Tibial artery (tissue), 4 donors: ENCODE measurements around the gene SLC35F6.

Experiments used
- DNase-seq, 2 donors: peaks; one replicate each; pipeline ENCODE4 v3.0.0-alpha.2; 2019
- H3K27ac ChIP-seq, 2 donors: fragments of 200-600 bp; sonication (generic) in 1 of 2; 1 replicate in 1 of 2; 2 replicates in 1 of 2; pipeline ENCODE4 v1.5.1; 2018 to 2019; ENCODE audit warnings: mild to moderate bottlenecking in 1 of 2
- H3K27me3 ChIP-seq, 2 donors: fragments of 200-600 bp; sonication (generic) in 1 of 2; one replicate each; pipeline versions ENCODE4 v1.5.1 to v1.6.0; 2016 to 2019
- H3K36me3 ChIP-seq, 3 donors: fragments of 200-600 bp; sonication (generic) in 2 of 3; one replicate each; pipeline ENCODE4 v1.5.1; 2016 to 2019; ENCODE audit warnings: mild to moderate bottlenecking in 2 of 3
- H3K4me1 ChIP-seq, 4 donors: fragments of 200-600 bp; sonication (generic) in 2 of 4; 1 replicate in 3 of 4; 2 replicates in 1 of 4; pipeline ENCODE4 v1.5.1; 2016 to 2019
- H3K4me3 ChIP-seq, 2 donors: fragments of 200-600 bp; sonication (generic) in 1 of 2; 1 replicate in 1 of 2; 2 replicates in 1 of 2; pipeline ENCODE4 v1.5.1; 2018 to 2019; ENCODE audit warnings: mild to moderate bottlenecking in 2 of 2
- H3K9me3 ChIP-seq, 3 donors: fragments of 200-600 bp; sonication (generic) in 1 of 3; one replicate each; pipeline ENCODE4 v1.5.1; 2016 to 2019
- CTCF ChIP-seq, 2 experiments: fragments of 200-600 bp in 1 of 2; fragments of 450-650 bp in 1 of 2; IDR thresholded peaks; one replicate each; pipeline ENCODE4 v1.5.1; 2017 to 2019; ENCODE audit warnings: antibody characterized with exemption in 2 of 2, mild to moderate bottlenecking in 1 of 2, moderate library complexity in 1 of 2
- intact Hi-C: fragments of 100-400 bp; cut with DNase I; formaldehyde crosslinking; loops from one replicate; pipeline ENCODE4 v1.15.0; 2023; ENCODE audit warnings: low total_unique reads

SLC35F6 gene

GRCh38 chr2:26763019-26763418, 1.1 kb upstream of the SLC35F6 start:
- no peaks in the 10 kb centered on the region for H3K27me3 ChIP-seq
- H3K4me3 ChIP-seq, result no peak overlapping the region
- intact Hi-C loops, result no loop called here
- H3K9me3 ChIP-seq, result no peaks in the 10 kb centered on the region
- peaks cover 0 to 5% (median 0%) of the 10 kb centered on the region in 3 donors for H3K36me3 ChIP-seq
- H3K27ac ChIP-seq, result no peak overlapping the region
- no peak for DNase-seq
- H3K4me1 ChIP-seq, result peaks cover 0 to 50% (median 36%) of the 10 kb centered on the region in 4 donors
- no peak for TF ChIP-seq CTCF (IDR thresholded peaks at IDR 0.05)

- Histone ChIP-seq H3K4me1 (peaks cover 0 to 58% (median 40%) of the 10 kb centered on the region in 4 donors), H3K4me3 (peak overlapping the region; percentile 72 to 85), H3K27me3 (no peaks in the 10 kb centered on the region), H3K9me3 (no peaks in the 10 kb centered on the region), H3K36me3 (peaks cover 0 to 6% (median 0%) of the 10 kb centered on the region in 3 donors), H3K27ac (peak overlapping the region; percentile 88 to 93)
- DNase-seq, result no peak
- intact Hi-C loops, result no loop called here
- TF ChIP-seq CTCF (IDR thresholded peaks at IDR 0.05), result no peak
These were observed 822 bp downstream of the SLC35F6 start for GRCh38 chr2:26764906-26765305.

DNA sequence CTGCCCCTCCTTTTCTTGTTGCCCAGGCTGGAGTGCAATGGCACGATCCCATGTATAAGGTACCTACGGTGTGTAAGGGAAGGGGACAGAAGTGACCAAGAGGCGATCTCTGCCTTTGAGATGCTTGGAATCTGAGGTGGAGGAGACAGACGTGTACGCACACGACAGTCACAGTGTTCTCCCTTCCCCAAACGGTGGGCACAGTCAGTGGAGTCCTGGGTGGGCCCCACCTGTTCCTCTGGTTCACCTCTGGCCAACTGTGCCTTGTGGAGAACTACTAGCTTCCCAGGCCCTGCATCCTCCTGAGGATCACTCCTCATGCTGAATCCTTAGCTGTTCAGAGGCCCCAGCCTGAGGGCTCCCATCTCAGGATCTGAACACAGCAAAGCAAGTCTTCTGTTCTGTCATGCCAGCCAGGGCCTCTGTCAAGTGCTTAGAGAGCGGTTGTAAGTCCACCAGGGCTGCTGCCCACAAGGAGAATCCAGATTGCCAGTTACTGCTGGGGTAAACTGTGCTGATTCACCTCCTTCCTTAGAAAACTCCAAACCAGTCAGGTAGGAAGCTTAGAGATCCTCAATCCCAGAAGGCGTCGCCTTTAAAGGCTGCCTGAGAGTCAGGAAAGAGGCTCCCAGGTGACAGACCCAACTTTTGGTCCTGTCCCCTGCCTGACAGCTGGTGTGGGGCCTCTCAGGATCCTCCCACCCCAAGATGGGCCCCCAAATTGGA, 1.6 kb downstream of the SLC35F6 start:
- H3K27me3 ChIP-seq, result no peaks in the 10 kb centered on the region
- H3K36me3 ChIP-seq, result peaks cover 0 to 6% (median 0%) of the 10 kb centered on the region in 3 donors
- peak overlapping the region; percentile 72 to 85 for H3K4me3 ChIP-seq
- peaks cover 0 to 65% (median 46%) of the 10 kb centered on the region in 4 donors for H3K4me1 ChIP-seq
- intact Hi-C loops, result no loop called here
- no peak for DNase-seq
- no peaks in the 10 kb centered on the region for H3K9me3 ChIP-seq
- TF ChIP-seq CTCF (IDR thresholded peaks at IDR 0.05), result no peak
- H3K27ac ChIP-seq, result peak overlapping the region; percentile 88 to 93

DNA sequence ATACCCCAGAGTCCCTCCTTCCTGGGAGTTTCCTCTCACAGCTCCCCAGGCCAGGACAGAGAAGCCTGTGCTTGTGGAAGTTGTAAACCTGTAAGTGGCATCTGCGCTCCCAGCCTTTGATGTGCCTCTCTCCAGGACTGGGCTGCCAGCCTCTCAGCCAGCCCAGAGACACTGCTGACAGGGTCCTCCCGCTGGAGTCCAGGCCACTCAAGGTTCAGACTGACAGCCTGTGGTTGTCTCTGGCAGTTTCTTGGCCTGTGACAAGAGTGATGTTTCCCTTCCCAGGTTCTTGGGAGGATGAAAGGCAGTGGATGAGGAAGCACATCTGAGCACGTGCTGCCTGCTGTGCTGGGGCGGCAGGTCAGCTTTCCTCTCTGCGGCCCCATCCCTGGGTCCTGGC, 3.0 kb downstream of the SLC35F6 start:
- Histone ChIP-seq H3K27me3 (no peaks in the 10 kb centered on the region), H3K27ac (peak overlapping the region in 1 of 2 donors; percentile 18), H3K4me3 (no peak overlapping the region), H3K4me1 (peaks cover 0 to 80% (median 61%) of the 10 kb centered on the region in 4 donors), H3K9me3 (no peaks in the 10 kb centered on the region), H3K36me3 (peaks cover 0 to 6% (median 0%) of the 10 kb centered on the region in 3 donors)
- DNase-seq, result no peak
- TF ChIP-seq CTCF (IDR thresholded peaks at IDR 0.05), result no peak
- intact Hi-C loops, result no loop called here

DNA sequence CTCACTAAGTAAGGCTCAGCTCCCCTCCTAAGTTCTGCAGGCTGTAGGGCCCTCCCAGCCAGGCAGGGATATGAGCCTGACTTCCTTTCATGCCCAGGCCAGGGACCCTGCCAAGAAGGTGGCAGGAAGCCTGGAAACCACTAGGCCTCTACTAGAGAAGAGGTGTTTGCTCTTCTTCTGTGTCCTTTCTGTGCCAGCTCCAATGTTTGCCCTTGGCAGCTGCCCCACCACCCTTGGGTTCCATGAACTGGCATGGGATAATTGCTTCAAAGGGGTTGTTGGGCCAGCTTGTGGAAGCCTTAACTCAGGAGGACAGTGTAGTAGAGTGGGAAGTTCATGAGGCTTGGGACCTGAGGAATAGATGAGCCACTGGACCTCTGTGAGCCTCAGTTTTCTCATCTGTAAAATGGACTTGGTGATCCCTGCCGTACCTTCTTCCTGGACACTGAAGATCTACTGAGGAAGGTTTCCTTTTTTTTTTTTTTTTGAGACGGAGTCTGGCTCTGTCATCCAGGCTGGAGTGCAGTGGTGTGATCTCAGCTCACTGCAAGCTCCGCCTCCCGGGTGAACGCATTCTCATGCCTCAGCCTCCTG, 3.9 kb downstream of the SLC35F6 start:
- Histone ChIP-seq H3K27ac (peak overlapping the region in 1 of 2 donors; percentile 79), H3K27me3 (no peaks in the 10 kb centered on the region), H3K36me3 (peaks cover 0 to 6% (median 0%) of the 10 kb centered on the region in 3 donors), H3K4me3 (no peak overlapping the region), H3K9me3 (no peaks in the 10 kb centered on the region), H3K4me1 (peaks cover 0 to 89% (median 69%) of the 10 kb centered on the region in 4 donors)
- intact Hi-C loops, result no loop called here
- TF ChIP-seq CTCF (IDR thresholded peaks at IDR 0.05), result no peak
- DNase-seq, result no peak
